Activated B cell treated with CpG ODN at 0.5 μM for 24 hours (primary cell): ENCODE results near the gene RASGRF2. TPM values are rescaled to one million over a fixed set of nuclear protein-coding genes. Genes with fewer than 3 reads are reported as not detected.
A peak's percentile ranks its signal among the peaks of the same experiment; 100 is the strongest.

Experiments used
- ATAC-seq: fragments of 200-7000 bp; cut with Tn5 transposase; one replicate; pipeline ENCODE4 v1.10.0; 2021; ENCODE audit warnings: low read depth, mild to moderate bottlenecking, moderate library complexity
- CTCF ChIA-PET: fragments of 350-600 bp; sonication (Branson Sonifier 250); formaldehyde crosslinking; loops from one replicate; lab custom pipeline; 2021; ENCODE audit warnings: antibody characterized with exemption; lab: Charles Lee
- POLR2A ChIA-PET: fragments of 350-600 bp; sonication (Branson Sonifier 250); formaldehyde crosslinking; loops from one replicate; lab custom pipeline; 2021; ENCODE audit warnings: antibody characterized with exemption; lab: Charles Lee
- DNase-seq: peaks from one replicate; pipeline ENCODE4 v3.0.0; 2022
- H3K27ac Mint-ChIP-seq: one replicate; pipeline ENCODE4 v1.8.0; 2020; ENCODE audit warnings: mixed read lengths
- H3K27me3 Mint-ChIP-seq: one replicate; pipeline ENCODE4 v1.8.0; 2021; ENCODE audit warnings: mixed read lengths
- H3K36me3 Mint-ChIP-seq: one replicate; pipeline ENCODE4 v1.8.0; 2021; ENCODE audit warnings: low read depth, mixed read lengths
- H3K4me1 Mint-ChIP-seq: one replicate; pipeline ENCODE4 v1.8.0; 2021; ENCODE audit warnings: mixed read lengths
- H3K4me3 Mint-ChIP-seq: one replicate; pipeline ENCODE4 v1.8.0; 2020; ENCODE audit warnings: mild to moderate bottlenecking, mixed read lengths
- H3K9me3 Mint-ChIP-seq: one replicate; pipeline ENCODE4 v1.8.0; 2020; ENCODE audit warnings: mixed read lengths
- intact Hi-C: fragments of 100-400 bp; cut with micrococcal nuclease; formaldehyde crosslinking; loops from one replicate; pipeline ENCODE4 v1.15.1; 2024
- total RNA-seq: library from RNA; stranded (reverse); gene quantifications from 2 replicates; pipeline ENCODE4 v1.2.3, GENCODE V29; 2022
- TF ChIP-seq, protein P1 (sequence below): fragments of 200-600 bp; IDR thresholded peaks from one replicate; pipeline ENCODE4 v1.8.0; 2022; ENCODE audit warnings: antibody characterized with exemption, mild to moderate bottlenecking

Gene RASGRF2
- total RNA-seq, 1 donor from 2014 or later: 0.64 TPM

DNA sequence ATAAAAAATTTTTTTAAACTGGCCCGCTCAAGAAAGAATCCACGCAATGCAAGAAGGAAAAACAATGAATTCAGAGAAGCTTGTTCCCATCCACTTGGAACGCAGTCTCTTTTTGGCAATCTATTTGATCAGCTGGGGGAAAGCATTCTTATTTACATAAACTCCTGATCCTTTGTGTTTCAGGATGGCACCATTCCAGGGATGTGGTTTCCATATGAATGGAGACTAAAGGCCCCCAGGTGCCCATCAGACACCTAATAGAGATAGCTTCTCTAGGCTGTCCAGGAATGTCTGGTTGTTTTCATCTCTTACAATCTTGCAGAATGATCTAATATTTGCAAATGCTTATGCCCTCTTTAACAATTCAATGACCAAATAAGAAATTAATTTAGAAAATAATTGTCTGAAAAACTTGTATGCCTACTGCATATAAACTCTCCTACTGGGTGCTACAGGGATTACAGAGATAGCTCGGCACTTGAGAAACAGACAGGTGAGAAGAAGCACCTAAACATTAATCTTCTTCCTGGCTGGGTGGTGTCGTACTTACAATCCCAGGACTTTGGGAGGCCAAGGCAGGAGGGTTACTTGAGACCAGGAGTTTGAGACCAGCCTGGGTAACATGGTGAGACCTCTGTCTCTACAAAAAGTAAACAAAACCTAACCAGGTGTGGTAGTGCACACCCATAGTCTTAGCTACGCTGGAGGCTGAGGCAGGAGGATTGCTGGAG is 3.0 kb upstream of the RASGRF2 start:
- DNase-seq (no peak), ATAC-seq (no peak)
- Mint-ChIP-seq H3K27me3 (peaks cover 36% of the 10 kb centered on the region), H3K4me1 (peaks cover 11% of the 10 kb centered on the region), H3K27ac (no peak overlapping the region), H3K4me3 (no peak overlapping the region), H3K9me3 (no peaks in the 10 kb centered on the region), H3K36me3 (no peaks in the 10 kb centered on the region)
- TF ChIP-seq, protein P1, sequence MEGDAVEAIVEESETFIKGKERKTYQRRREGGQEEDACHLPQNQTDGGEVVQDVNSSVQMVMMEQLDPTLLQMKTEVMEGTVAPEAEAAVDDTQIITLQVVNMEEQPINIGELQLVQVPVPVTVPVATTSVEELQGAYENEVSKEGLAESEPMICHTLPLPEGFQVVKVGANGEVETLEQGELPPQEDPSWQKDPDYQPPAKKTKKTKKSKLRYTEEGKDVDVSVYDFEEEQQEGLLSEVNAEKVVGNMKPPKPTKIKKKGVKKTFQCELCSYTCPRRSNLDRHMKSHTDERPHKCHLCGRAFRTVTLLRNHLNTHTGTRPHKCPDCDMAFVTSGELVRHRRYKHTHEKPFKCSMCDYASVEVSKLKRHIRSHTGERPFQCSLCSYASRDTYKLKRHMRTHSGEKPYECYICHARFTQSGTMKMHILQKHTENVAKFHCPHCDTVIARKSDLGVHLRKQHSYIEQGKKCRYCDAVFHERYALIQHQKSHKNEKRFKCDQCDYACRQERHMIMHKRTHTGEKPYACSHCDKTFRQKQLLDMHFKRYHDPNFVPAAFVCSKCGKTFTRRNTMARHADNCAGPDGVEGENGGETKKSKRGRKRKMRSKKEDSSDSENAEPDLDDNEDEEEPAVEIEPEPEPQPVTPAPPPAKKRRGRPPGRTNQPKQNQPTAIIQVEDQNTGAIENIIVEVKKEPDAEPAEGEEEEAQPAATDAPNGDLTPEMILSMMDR: no peak
- ChIA-PET POLR2A (no interaction called here), CTCF (no interaction called here)
- intact Hi-C loops: no loop called here

DNA sequence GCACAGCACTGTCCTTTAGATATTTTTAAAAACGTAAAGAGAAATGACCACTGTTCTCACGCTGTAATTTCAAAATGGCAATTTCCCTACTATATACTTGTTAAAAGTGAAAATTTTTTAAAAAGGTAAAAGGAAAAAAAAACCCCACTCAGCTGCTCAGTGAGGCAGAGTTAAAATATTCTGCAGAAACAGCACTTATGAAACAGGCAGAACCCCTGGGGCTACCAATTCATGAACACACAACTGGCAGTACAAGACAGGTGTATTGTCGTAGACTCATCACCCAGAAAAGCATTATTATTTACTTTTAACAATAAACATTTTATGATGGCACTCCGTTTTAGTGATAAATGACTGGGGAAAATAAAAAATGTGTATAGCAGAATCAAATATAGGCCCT is 1.5 kb upstream of the RASGRF2 start:
- Mint-ChIP-seq H3K27ac (no peak overlapping the region), H3K27me3 (peaks cover 40% of the 10 kb centered on the region), H3K9me3 (no peaks in the 10 kb centered on the region), H3K4me3 (no peak overlapping the region), H3K36me3 (no peaks in the 10 kb centered on the region), H3K4me1 (peaks cover 11% of the 10 kb centered on the region)
- TF ChIP-seq, protein P1: no peak
- ATAC-seq (no peak), DNase-seq (no peak)
- POLR2A ChIA-PET: no interaction called here
- CTCF ChIA-PET: no interaction called here
- intact Hi-C loops: no loop called here

DNA sequence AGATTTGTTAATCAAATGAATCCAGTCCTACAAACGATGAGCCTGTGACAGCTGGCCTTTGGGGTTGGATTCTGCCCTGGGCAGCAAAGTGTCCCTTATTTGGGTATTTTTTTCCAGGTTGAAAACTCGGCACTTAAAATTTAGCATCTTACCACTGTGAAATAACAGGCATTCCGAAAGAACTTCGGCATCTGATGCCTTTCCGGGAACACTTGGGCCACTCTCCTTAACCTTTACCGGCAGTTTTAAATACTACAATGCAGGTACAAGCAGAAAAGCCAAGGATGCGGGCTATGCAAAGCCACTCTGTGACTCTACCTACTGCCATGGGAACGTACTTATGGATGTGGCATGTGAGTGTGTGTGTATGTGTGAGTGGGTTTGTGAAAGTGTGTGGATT is 1.0 kb upstream of the RASGRF2 start:
- H3K27me3 Mint-ChIP-seq: peaks cover 40% of the 10 kb centered on the region
- CTCF ChIA-PET: no interaction called here
- no peaks in the 10 kb centered on the region for H3K36me3 Mint-ChIP-seq
- no peaks in the 10 kb centered on the region for H3K9me3 Mint-ChIP-seq
- H3K4me1 Mint-ChIP-seq: peaks cover 11% of the 10 kb centered on the region
- no peak for DNase-seq
- no peak for ATAC-seq
- intact Hi-C loops: no loop called here
- TF ChIP-seq, protein P1: no peak
- POLR2A ChIA-PET: no interaction called here
- no peak overlapping the region for H3K4me3 Mint-ChIP-seq
- H3K27ac Mint-ChIP-seq: no peak overlapping the region

DNA sequence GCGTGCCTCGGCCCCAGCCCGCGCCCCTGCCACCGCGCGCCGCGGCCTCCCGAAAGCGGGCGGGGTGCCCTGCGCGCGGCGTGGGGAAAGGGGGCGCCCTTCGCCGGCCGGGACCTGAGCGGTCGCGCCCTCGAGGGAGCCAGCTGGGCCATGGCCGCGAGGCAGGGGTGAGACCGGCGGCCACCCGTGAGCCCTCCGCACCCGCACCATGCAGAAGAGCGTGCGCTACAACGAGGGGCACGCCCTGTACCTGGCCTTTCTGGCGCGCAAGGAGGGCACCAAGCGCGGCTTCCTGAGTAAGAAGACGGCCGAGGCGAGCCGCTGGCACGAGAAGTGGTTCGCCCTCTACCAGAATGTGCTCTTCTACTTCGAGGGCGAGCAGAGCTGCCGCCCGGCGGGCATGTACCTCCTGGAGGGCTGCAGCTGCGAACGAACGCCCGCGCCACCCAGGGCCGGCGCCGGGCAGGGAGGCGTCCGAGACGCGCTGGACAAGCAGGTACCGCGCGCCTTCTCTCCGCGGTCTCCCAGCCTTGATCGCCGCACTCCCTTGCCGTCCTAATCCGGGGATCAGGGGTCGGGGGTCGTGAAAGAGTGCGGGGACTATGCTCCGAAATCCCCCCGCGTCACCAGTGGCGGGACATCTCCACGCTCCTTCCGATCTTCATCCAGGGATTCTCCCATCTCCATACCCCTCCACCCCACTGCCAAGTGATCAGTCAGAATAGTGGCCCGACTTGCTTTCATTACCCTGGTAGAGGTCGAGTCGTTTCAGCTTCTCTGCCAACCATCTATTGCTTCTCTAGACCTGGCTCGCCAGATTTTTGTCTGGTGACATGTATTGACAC is 590 bp downstream of the RASGRF2 start:
- no peak for DNase-seq
- ChIA-PET POLR2A (no interaction called here), CTCF (no interaction called here)
- Mint-ChIP-seq H3K27me3 (peaks cover 46% of the 10 kb centered on the region), H3K36me3 (no peaks in the 10 kb centered on the region), H3K9me3 (no peaks in the 10 kb centered on the region), H3K4me1 (peaks cover 11% of the 10 kb centered on the region), H3K4me3 (peak overlapping the region; percentile 39), H3K27ac (no peak overlapping the region)
- ATAC-seq: no peak
- intact Hi-C loops: no loop called here
- TF ChIP-seq, protein P1: no peak
